Vagina (tissue), 2 donors: ENCODE data around the gene SCN10A.

Source experiments
- CTCF ChIP-seq, 3 experiments: fragments of 450-650 bp in 2 of 3; fragments of 200-600 bp in 1 of 3; sonication (generic) in 1 of 3; IDR thresholded peaks; one replicate each; pipeline ENCODE4 v1.5.1; 2017 to 2019; ENCODE audit warnings: antibody characterized with exemption in 3 of 3, mild to moderate bottlenecking in 2 of 3, moderate library complexity in 2 of 3
- POLR2A ChIP-seq, 2 donors: fragments of 450-650 bp; IDR thresholded peaks; one replicate each; pipeline ENCODE4 v1.6.1; 2017; ENCODE audit warnings: antibody characterized with exemption in 2 of 2, mild to moderate bottlenecking in 2 of 2, moderate library complexity in 2 of 2

- TF ChIP-seq CTCF (IDR thresholded peaks at IDR 0.05): no peak
- TF ChIP-seq POLR2A (IDR thresholded peaks at IDR 0.05): no peak
Observed at GRCh38 chr3:38702231-38702630, 113.8 kb downstream of the SCN10A start.
